GM15510 (cell line): ENCODE measurements around the gene KCNJ13.

ENCODE experiments used
- POLR2A ChIP-seq: IDR thresholded peaks from 3 replicates; pipeline ENCODE4 v1.6.1; 2011; ENCODE audit warnings: borderline replicate concordance; ENCODE audit not compliant: insufficient read length; ENCODE audit errors: extremely low read depth

KCNJ13 gene

DNA sequence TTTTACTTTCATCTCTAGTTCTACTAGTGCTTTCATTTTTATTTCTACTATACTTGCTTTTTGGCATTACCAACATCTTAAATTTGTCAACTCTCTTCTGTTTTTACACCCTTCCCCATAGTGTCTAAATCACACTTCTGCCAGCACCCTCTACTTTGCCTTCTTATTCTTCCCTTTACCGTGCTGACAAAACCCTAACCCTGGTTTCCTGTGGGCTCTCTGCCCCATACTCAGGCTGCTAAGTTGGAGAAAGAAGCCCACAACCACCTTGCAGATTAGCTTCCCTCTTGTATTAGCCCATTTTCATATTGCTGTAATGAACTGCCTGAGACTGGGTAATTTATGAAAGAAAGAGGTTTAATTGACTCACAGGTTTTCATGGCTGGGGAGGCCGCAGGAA is 54.5 kb downstream of the KCNJ13 start:
- TF ChIP-seq POLR2A = no peak

DNA sequence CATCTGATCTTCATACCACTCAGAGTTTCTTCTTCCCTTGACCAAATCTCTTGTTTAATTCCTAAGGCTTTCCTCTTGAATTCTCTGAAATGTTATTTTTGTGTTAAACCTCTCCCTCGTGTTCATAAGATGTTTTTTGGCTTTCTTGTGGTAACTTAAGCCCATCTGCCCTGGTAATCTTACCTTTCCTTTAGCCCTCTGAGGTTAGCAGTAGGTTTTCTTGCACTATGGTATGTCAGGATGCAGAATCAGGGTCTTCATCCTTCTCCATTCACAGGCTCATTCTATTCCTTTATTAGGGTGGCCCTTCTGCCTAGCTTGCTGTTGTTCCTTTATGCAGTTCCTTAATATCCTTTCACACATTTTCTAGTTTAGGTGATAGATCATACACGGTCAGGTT is 55.1 kb downstream of the KCNJ13 start:
- no peak for TF ChIP-seq POLR2A
